ENCODE results near the gene TESMIN.

Gene TESMIN

GRCh38 chr11:68750195-68751003 lies 921 bp downstream of the TESMIN start:
- Histone ChIP-seq H3K27me3 (ENCODE audit: insufficient read depth, low read depth, severe bottlenecking) (no peaks in the 10 kb centered on the region), H3K27ac (no peak overlapping the region), H3K36me3 (no peaks in the 10 kb centered on the region), H3K4me3 (ENCODE audit: low read depth, low read length) (no peak overlapping the region), H3K9me3 (ENCODE audit: severe bottlenecking) (no peaks in the 10 kb centered on the region)
- TF ChIP-seq, protein P1, sequence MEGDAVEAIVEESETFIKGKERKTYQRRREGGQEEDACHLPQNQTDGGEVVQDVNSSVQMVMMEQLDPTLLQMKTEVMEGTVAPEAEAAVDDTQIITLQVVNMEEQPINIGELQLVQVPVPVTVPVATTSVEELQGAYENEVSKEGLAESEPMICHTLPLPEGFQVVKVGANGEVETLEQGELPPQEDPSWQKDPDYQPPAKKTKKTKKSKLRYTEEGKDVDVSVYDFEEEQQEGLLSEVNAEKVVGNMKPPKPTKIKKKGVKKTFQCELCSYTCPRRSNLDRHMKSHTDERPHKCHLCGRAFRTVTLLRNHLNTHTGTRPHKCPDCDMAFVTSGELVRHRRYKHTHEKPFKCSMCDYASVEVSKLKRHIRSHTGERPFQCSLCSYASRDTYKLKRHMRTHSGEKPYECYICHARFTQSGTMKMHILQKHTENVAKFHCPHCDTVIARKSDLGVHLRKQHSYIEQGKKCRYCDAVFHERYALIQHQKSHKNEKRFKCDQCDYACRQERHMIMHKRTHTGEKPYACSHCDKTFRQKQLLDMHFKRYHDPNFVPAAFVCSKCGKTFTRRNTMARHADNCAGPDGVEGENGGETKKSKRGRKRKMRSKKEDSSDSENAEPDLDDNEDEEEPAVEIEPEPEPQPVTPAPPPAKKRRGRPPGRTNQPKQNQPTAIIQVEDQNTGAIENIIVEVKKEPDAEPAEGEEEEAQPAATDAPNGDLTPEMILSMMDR (IDR thresholded peaks at IDR 0.05; ENCODE audit: low read depth, low read length): no peak
- DNase-seq: no peak

DNA sequence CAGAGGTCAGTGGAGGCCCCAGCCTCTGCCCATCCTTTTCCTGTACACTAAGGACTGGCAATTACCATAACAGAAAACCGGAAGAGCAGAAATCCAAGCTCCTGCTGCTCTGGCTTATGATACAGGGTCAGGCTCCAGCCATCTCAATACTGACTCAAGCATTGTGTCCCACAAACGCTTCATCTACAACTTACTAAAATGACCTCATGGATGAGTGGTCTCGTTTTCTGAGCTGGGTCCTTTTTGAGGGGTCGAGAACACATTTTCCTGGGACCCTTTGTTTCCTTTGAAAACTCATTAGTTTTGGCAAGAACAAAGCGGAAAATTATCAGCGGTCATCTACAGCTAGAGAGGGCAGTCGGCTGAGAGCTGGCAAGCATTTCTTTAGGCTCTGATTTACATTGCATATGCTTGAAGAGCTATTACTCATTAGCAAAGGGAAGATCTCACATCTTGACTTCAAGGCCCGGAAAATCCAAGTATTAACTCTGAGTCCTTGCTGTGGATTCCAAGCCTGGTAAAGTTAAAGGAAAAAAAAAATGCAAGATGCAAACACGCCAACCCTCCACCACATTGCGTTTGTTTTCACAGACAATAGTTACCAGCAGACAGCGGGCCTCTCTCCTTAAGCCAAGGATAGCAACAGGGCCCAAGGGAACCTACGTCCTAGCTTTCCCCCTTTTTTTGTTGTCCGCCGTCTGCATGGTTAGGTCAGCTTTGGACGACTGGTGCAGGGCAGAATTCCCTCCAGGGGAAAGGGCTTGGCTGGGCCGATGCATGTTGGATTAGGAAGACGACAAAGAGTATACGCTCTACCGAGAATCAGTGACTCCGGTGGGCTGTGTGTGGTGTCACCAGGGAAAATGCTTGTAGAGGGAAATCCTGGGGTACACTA lies 1.8 kb downstream of the TESMIN start:
- Histone ChIP-seq H3K27me3 (ENCODE audit: insufficient read depth, low read depth, severe bottlenecking) (no peaks in the 10 kb centered on the region), H3K27ac (no peak overlapping the region), H3K4me3 (ENCODE audit: low read depth, low read length) (no peak overlapping the region), H3K36me3 (no peaks in the 10 kb centered on the region), H3K9me3 (ENCODE audit: severe bottlenecking) (no peaks in the 10 kb centered on the region)
- no peak for DNase-seq
- TF ChIP-seq, protein P1 (IDR thresholded peaks at IDR 0.05; ENCODE audit: low read depth, low read length): no peak

DNA sequence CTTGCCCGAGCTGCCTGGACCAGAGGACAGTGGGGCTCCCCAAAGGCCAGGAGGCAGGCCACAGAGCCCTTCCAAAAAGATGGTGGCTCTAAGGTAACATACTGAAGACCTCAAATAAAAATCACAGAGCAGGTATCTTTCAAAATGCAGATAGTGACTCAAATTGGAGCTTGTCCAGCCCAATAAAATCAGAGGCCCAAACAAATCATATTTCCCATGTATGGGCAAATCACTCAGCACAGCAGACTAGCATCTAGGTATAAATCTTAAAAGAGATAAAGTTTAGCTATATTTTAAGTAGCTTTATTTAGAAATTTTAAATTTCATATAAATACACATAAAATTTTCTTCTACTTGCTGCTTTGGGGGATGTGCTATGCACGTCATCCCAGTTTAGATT lies 3.3 kb downstream of the TESMIN start:
- TF ChIP-seq, protein P1 (IDR thresholded peaks at IDR 0.05; ENCODE audit: low read depth, low read length): no peak
- DNase-seq: no peak

GRCh38 chr11:68743539-68743938 lies 7.8 kb downstream of the TESMIN start:
- Histone ChIP-seq H3K27ac (no peak overlapping the region), H3K4me3 (ENCODE audit: low read depth, low read length) (no peak overlapping the region), H3K36me3 (no peaks in the 10 kb centered on the region), H3K9me3 (ENCODE audit: severe bottlenecking) (no peaks in the 10 kb centered on the region), H3K27me3 (ENCODE audit: insufficient read depth, low read depth, severe bottlenecking) (no peaks in the 10 kb centered on the region)
- TF ChIP-seq, protein P1 (IDR thresholded peaks at IDR 0.05; ENCODE audit: low read depth, low read length): no peak
- no peak for DNase-seq

More for the DNA sequence above, 3.3 kb downstream of the TESMIN start:
- H3K36me3 ChIP-seq: no peaks in the 10 kb centered on the region
- no peak overlapping the region for H3K27ac ChIP-seq
- H3K27me3 ChIP-seq (ENCODE audit: insufficient read depth, low read depth, severe bottlenecking): no peaks in the 10 kb centered on the region
- no peak overlapping the region for H3K4me3 ChIP-seq (ENCODE audit: low read depth, low read length)
- no peaks in the 10 kb centered on the region for H3K9me3 ChIP-seq (ENCODE audit: severe bottlenecking)

GRCh38 chr11:68741463-68741862 lies 9.9 kb downstream of the TESMIN start:
- H3K27ac ChIP-seq: no peak overlapping the region
- no peak overlapping the region for H3K4me3 ChIP-seq (ENCODE audit: low read depth, low read length)
- H3K9me3 ChIP-seq (ENCODE audit: severe bottlenecking): no peaks in the 10 kb centered on the region
- no peaks in the 10 kb centered on the region for H3K27me3 ChIP-seq (ENCODE audit: insufficient read depth, low read depth, severe bottlenecking)
- TF ChIP-seq, protein P1 (IDR thresholded peaks at IDR 0.05; ENCODE audit: low read depth, low read length): no peak
- H3K36me3 ChIP-seq: no peaks in the 10 kb centered on the region
- no peak for DNase-seq

Measured in WERI-Rb-1 (cell line).